Stimulated activated naive CD8-positive, alpha-beta T cell treated with anti-CD3 and anti-CD28 coated beads, Interleukin-15, Interleukin-2, amounts not matched to agents 100 ng/mL and 50 ng/mL, for 24 hours (primary cell): ENCODE results near the gene BICDL2.

ENCODE experiments used
- H3K27ac Mint-ChIP-seq: one replicate; pipeline ENCODE4 v1.8.0; 2021; ENCODE audit warnings: mild to moderate bottlenecking, mixed read lengths
- H3K27me3 Mint-ChIP-seq: one replicate; pipeline ENCODE4 v1.8.0; 2021; ENCODE audit warnings: mixed read lengths
- H3K36me3 Mint-ChIP-seq: one replicate; pipeline ENCODE4 v1.8.0; 2021; ENCODE audit warnings: low read depth, mixed read lengths
- H3K4me1 Mint-ChIP-seq: one replicate; pipeline ENCODE4 v1.8.0; 2021; ENCODE audit warnings: low read depth, mixed read lengths
- H3K4me3 Mint-ChIP-seq: one replicate; pipeline ENCODE4 v1.8.0; 2021; ENCODE audit warnings: mild to moderate bottlenecking, mixed read lengths
- H3K9me3 Mint-ChIP-seq: one replicate; pipeline ENCODE4 v1.8.0; 2021; ENCODE audit warnings: mixed read lengths

BICDL2 gene

GRCh38 chr16:2982402-2982801 lies 54.3 kb downstream of the BICDL2 start:
- H3K4me3 Mint-ChIP-seq = no peak overlapping the region
- peaks cover 12% of the 10 kb centered on the region for H3K36me3 Mint-ChIP-seq
- no peaks in the 10 kb centered on the region for H3K27me3 Mint-ChIP-seq
- no peaks in the 10 kb centered on the region for H3K9me3 Mint-ChIP-seq
- H3K4me1 Mint-ChIP-seq = peaks cover 27% of the 10 kb centered on the region
- H3K27ac Mint-ChIP-seq = peak overlapping the region; percentile 58

- Mint-ChIP-seq H3K36me3 (peaks cover 17% of the 10 kb centered on the region), H3K4me3 (peak overlapping the region; percentile 88), H3K27me3 (no peaks in the 10 kb centered on the region), H3K27ac (peak overlapping the region; percentile 79), H3K9me3 (no peaks in the 10 kb centered on the region), H3K4me1 (peaks cover 27% of the 10 kb centered on the region)
These were observed 54.9 kb downstream of the BICDL2 start for GRCh38 chr16:2981899-2982250.

GRCh38 chr16:2981177-2981898 lies 55.4 kb downstream of the BICDL2 start:
- H3K4me1 Mint-ChIP-seq = peaks cover 27% of the 10 kb centered on the region
- peak overlapping the region; percentile 86 for H3K27ac Mint-ChIP-seq
- H3K9me3 Mint-ChIP-seq = no peaks in the 10 kb centered on the region
- peaks cover 19% of the 10 kb centered on the region for H3K36me3 Mint-ChIP-seq
- H3K27me3 Mint-ChIP-seq = no peaks in the 10 kb centered on the region
- H3K4me3 Mint-ChIP-seq = peak overlapping the region; percentile 88

- peak within 1 kb of the TSS; percentile 88 for H3K4me3 Mint-ChIP-seq
- H3K36me3 Mint-ChIP-seq = peaks cover 24% of the 10 kb centered on the region
- H3K27me3 Mint-ChIP-seq = no peaks in the 10 kb centered on the region
- no peaks in the 10 kb centered on the region for H3K9me3 Mint-ChIP-seq
- peaks cover 27% of the 10 kb centered on the region for H3K4me1 Mint-ChIP-seq
- H3K27ac Mint-ChIP-seq = peak within 1 kb of the TSS; percentile 86
These were observed 56.2 kb downstream of the BICDL2 start, which contains the start of gene PKMYT1 for GRCh38 chr16:2980227-2981176. Gene PKMYT1, minus strand, starts transcription at chr16:2980446. Its CDS starts 789 bp downstream, at chr16:2979657.

GRCh38 chr16:2979669-2980226 lies 57.0 kb downstream of the BICDL2 start:
- Mint-ChIP-seq H3K4me1 (peaks cover 27% of the 10 kb centered on the region), H3K27ac (peak overlapping the region; percentile 84), H3K9me3 (no peaks in the 10 kb centered on the region), H3K36me3 (peaks cover 24% of the 10 kb centered on the region), H3K4me3 (peak overlapping the region; percentile 88), H3K27me3 (no peaks in the 10 kb centered on the region)
